Upper lobe of right lung (tissue), 1 donor: ENCODE results near the gene DLST. TPM values are rescaled to one million over a fixed set of nuclear protein-coding genes. Genes with fewer than 3 reads are reported as not detected.
A peak's percentile ranks its signal among the peaks of the same experiment; 100 is the strongest.

Source experiments
- ATAC-seq: fragments of 200-7000 bp; cut with Tn5 transposase; one replicate; pipeline ENCODE4 v1.9.1; 2020; ENCODE audit warnings: mild to moderate bottlenecking, moderate library complexity
- DNase-seq: peaks from one replicate; pipeline ENCODE4 v3.0.0-alpha.2; 2020
- H3K27ac ChIP-seq: fragments of 200-600 bp; one replicate; pipeline ENCODE4 v1.8.0; 2022
- H3K27me3 ChIP-seq: fragments of 200-600 bp; one replicate; pipeline ENCODE4 v1.8.0; 2022; ENCODE audit warnings: mild to moderate bottlenecking
- H3K36me3 ChIP-seq: fragments of 200-600 bp; one replicate; pipeline ENCODE4 v1.8.0; 2022
- H3K4me1 ChIP-seq: fragments of 200-600 bp; one replicate; pipeline ENCODE4 v1.8.0; 2022
- H3K4me3 ChIP-seq: fragments of 200-600 bp; one replicate; pipeline ENCODE4 v1.8.0; 2022; ENCODE audit warnings: mild to moderate bottlenecking
- H3K9me3 ChIP-seq: fragments of 200-600 bp; one replicate; pipeline ENCODE4 v1.8.0; 2022
- intact Hi-C: fragments of 100-400 bp; cut with DNase I; formaldehyde crosslinking; loops from one replicate; pipeline ENCODE4 v1.11.0; 2022
- total RNA-seq: library from RNA; stranded (reverse); fragmentation: NEBNext Ultra II Directional; extraction: Animal tissue kit (Norgen Biotek cat#: 25700); gene quantifications from one replicate; pipeline ENCODE4 v1.2.1, GENCODE V29; 2021
- TF ChIP-seq, protein P1 (sequence below): fragments of 200-600 bp; IDR thresholded peaks from one replicate; pipeline ENCODE4 v1.8.0; 2022; ENCODE audit warnings: antibody characterized with exemption
- donor health status: DM: no; HTN: yes; CAD: no; lungs with severe emphysema.

Gene DLST
- total RNA-seq, 1 donor from 2014 or later: 90.1 TPM

DNA sequence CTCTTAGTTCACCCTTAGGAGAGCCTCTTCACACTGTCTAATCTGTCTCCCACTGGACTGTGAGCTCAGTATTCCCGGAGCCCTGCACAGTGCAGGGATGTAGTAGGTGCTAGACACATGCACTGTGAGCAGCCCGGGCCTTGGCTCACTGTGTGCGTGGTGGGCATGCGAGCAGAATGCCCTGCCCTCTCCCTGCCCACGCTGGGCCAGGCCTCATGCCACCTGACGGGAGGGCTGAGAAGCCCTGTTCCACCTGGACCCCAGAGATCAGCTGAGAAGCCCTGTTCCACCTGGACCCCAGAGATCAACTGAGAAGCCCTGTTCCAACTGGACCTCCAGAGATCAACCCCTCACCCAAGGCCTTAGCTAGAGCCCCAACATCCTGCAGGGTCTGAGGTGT is 30.4 kb downstream of the DLST start:
- ATAC-seq (no peak), DNase-seq (no peak)
- H3K27me3 ChIP-seq: no peaks in the 10 kb centered on the region
- H3K27ac ChIP-seq: no peak overlapping the region
- no peaks in the 10 kb centered on the region for H3K36me3 ChIP-seq
- TF ChIP-seq, protein P1, sequence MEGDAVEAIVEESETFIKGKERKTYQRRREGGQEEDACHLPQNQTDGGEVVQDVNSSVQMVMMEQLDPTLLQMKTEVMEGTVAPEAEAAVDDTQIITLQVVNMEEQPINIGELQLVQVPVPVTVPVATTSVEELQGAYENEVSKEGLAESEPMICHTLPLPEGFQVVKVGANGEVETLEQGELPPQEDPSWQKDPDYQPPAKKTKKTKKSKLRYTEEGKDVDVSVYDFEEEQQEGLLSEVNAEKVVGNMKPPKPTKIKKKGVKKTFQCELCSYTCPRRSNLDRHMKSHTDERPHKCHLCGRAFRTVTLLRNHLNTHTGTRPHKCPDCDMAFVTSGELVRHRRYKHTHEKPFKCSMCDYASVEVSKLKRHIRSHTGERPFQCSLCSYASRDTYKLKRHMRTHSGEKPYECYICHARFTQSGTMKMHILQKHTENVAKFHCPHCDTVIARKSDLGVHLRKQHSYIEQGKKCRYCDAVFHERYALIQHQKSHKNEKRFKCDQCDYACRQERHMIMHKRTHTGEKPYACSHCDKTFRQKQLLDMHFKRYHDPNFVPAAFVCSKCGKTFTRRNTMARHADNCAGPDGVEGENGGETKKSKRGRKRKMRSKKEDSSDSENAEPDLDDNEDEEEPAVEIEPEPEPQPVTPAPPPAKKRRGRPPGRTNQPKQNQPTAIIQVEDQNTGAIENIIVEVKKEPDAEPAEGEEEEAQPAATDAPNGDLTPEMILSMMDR: no peak
- no peak overlapping the region for H3K4me3 ChIP-seq
- no peaks in the 10 kb centered on the region for H3K9me3 ChIP-seq
- peaks cover 19% of the 10 kb centered on the region for H3K4me1 ChIP-seq
- intact Hi-C loops: loop anchor here (10.0 kb wide), 1 partner anchor 173 kb away; no protein-coding TSS in a partner anchor

GRCh38 chr14:74912801-74913200 is 31.1 kb downstream of the DLST start:
- intact Hi-C loops: loop anchor here (10.0 kb wide), 1 partner anchor 172 kb away; no protein-coding TSS in a partner anchor
- TF ChIP-seq, protein P1: no peak

GRCh38 chr14:74913393-74913910 is 31.7 kb downstream of the DLST start:
- H3K9me3 ChIP-seq: no peaks in the 10 kb centered on the region
- H3K4me1 ChIP-seq: peaks cover 11% of the 10 kb centered on the region
- DNase-seq (no peak), ATAC-seq (no peak)
- H3K27ac ChIP-seq: no peak overlapping the region
- H3K4me3 ChIP-seq: no peak overlapping the region
- H3K27me3 ChIP-seq: no peaks in the 10 kb centered on the region
- TF ChIP-seq, protein P1: no peak
- no peaks in the 10 kb centered on the region for H3K36me3 ChIP-seq
- intact Hi-C loops: loop anchor here (10.0 kb wide), 1 partner anchor 171 kb away; no protein-coding TSS in a partner anchor

More at GRCh38 chr14:74912801-74913200, 31.1 kb downstream of the DLST start:
- no peaks in the 10 kb centered on the region for H3K9me3 ChIP-seq
- ATAC-seq (no peak), DNase-seq (no peak)
- peaks cover 12% of the 10 kb centered on the region for H3K4me1 ChIP-seq
- H3K27ac ChIP-seq: no peak overlapping the region
- H3K4me3 ChIP-seq: no peak overlapping the region
- H3K36me3 ChIP-seq: no peaks in the 10 kb centered on the region
- no peaks in the 10 kb centered on the region for H3K27me3 ChIP-seq

- intact Hi-C loops: loop anchor here (10.0 kb wide), 1 partner anchor 171 kb away; no protein-coding TSS in a partner anchor
- ATAC-seq (peak; percentile 73), DNase-seq (no peak)
- no peak overlapping the region for H3K4me3 ChIP-seq
- peaks cover 10% of the 10 kb centered on the region for H3K4me1 ChIP-seq
- no peaks in the 10 kb centered on the region for H3K27me3 ChIP-seq
- H3K27ac ChIP-seq: no peak overlapping the region
- H3K9me3 ChIP-seq: no peaks in the 10 kb centered on the region
- TF ChIP-seq, protein P1: peak; percentile 69
- H3K36me3 ChIP-seq: no peaks in the 10 kb centered on the region
Measured at GRCh38 chr14:74913986-74914573, 32.4 kb downstream of the DLST start.

GRCh38 chr14:74915426-74915825 is 33.7 kb downstream of the DLST start:
- H3K27ac ChIP-seq: no peak overlapping the region
- ATAC-seq (no peak), DNase-seq (no peak)
- no peak overlapping the region for H3K4me3 ChIP-seq
- no peaks in the 10 kb centered on the region for H3K27me3 ChIP-seq
- no peaks in the 10 kb centered on the region for H3K9me3 ChIP-seq
- intact Hi-C loops: loop anchor here (10.0 kb wide), 1 partner anchor 169 kb away; no protein-coding TSS in a partner anchor
- H3K36me3 ChIP-seq: no peaks in the 10 kb centered on the region
- H3K4me1 ChIP-seq: peaks cover 10% of the 10 kb centered on the region
- TF ChIP-seq, protein P1: no peak
